GM11168 (cell line): ENCODE data around the gene CUL1.

ENCODE experiments used
- in situ Hi-C: fragments of 300-500 bp; cut with MboI; formaldehyde crosslinking; loops from one replicate; pipeline ENCODE4 v1.12.0; 2022; ENCODE audit warnings: low sequenced_read_pairs; ENCODE audit not compliant: unreplicated experiment

CUL1 gene

GRCh38 chr7:148834605-148835004 is 135.9 kb downstream of the CUL1 start:
- in situ Hi-C loops, result no loop called here

GRCh38 chr7:148835854-148836253 is 137.2 kb downstream of the CUL1 start:
- in situ Hi-C loops, result no loop called here

- in situ Hi-C loops, result no loop called here
These were observed 140.2 kb downstream of the CUL1 start for GRCh38 chr7:148838905-148839304.

- in situ Hi-C loops, result no loop called here
These were observed 149.4 kb downstream of the CUL1 start for GRCh38 chr7:148847815-148848734.

- in situ Hi-C loops, result no loop called here
These were observed 150.8 kb downstream of the CUL1 start for GRCh38 chr7:148849393-148850098.

- in situ Hi-C loops, result no loop called here
These were observed 151.9 kb downstream of the CUL1 start for GRCh38 chr7:148850564-148850963.
